GM10266 (cell line): ENCODE measurements around the gene ATAT1.

Experiments
- DNase-seq: peaks from one replicate; pipeline ENCODE4 v3.0.0; 2012; ENCODE audit errors: extremely low spot score
- TF ChIP-seq, protein P1 (sequence below): IDR thresholded peaks from 2 replicates; pipeline ENCODE4 v1.5.1; 2012; ENCODE audit warnings: mild to moderate bottlenecking, low read depth; ENCODE audit not compliant: control insufficient read depth, insufficient read depth; ENCODE audit errors: missing control alignments

The ATAT1 gene

DNA sequence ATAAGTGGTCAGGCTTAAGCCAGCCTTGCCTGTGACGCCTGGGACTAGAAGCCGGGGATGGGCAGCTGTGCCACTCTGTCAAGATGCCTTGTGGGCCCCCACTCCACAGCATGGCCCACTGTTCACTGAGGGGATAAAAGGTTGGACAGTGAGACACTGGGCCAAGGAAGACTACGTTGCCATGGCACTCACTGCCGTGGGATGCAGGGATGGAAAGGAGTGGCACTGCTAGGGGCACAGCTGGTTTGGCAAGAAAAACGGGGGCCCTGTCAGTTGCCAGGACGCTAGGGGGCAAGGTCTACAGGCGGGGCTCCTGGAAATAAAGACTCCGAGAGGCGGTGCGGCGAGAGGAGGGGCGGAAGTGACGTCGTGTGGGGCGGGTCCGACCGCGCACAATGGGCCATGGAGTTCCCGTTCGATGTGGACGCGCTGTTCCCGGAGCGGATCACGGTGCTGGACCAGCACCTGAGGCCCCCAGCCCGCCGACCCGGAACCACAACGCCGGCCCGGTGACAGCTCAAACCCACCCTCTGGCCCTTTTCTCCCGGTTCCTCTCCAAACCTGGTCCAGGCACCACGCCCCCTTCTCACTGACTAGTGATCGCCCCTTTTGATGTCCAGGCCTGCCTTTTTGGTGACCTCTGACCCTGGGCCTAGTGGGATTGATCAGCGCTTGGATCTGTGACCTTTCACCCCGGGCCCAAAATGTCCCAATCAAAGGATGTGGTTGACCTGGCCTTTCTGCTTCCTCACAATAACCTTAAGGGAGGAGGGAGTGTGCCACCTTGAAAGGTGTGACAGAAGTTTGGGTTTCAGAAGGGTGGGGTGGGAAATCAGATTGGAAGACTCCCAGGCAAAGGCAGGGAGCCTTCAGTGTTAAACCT is at the start of gene ATAT1:
Gene ATAT1, plus strand, starts transcription at position 391 of the 883 bp plus-strand sequence.
- peak; percentile 84 for DNase-seq
- TF ChIP-seq, protein P1, sequence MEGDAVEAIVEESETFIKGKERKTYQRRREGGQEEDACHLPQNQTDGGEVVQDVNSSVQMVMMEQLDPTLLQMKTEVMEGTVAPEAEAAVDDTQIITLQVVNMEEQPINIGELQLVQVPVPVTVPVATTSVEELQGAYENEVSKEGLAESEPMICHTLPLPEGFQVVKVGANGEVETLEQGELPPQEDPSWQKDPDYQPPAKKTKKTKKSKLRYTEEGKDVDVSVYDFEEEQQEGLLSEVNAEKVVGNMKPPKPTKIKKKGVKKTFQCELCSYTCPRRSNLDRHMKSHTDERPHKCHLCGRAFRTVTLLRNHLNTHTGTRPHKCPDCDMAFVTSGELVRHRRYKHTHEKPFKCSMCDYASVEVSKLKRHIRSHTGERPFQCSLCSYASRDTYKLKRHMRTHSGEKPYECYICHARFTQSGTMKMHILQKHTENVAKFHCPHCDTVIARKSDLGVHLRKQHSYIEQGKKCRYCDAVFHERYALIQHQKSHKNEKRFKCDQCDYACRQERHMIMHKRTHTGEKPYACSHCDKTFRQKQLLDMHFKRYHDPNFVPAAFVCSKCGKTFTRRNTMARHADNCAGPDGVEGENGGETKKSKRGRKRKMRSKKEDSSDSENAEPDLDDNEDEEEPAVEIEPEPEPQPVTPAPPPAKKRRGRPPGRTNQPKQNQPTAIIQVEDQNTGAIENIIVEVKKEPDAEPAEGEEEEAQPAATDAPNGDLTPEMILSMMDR = peak; percentile 32

DNA sequence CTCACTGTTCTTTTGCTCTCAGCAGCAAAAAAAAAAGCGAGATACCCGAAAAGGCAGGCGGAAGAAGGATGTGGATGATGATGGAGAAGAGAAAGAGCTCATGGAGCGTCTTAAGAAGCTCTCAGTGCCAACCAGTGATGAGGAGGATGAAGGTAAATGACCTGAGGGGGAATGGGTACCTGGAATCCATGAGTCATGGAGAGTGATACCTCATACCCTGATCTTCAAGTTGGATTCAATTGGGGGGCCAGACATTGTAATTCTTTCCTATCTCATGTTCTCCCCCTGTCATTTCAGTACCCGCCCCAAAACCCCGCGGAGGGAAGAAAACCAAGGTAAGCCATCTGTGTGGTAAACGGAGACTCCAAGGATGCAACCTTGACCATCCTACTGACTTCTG is 48.6 kb upstream of the ATAT1 start:
- TF ChIP-seq, protein P1 = no peak
- DNase-seq = no peak

GRCh38 chr6:30583921-30584320 is 42.8 kb upstream of the ATAT1 start:
- TF ChIP-seq, protein P1 = no peak
- DNase-seq = no peak

- TF ChIP-seq, protein P1 = no peak
- DNase-seq = no peak
These were observed 36.8 kb upstream of the ATAT1 start for GRCh38 chr6:30589754-30590358.

DNA sequence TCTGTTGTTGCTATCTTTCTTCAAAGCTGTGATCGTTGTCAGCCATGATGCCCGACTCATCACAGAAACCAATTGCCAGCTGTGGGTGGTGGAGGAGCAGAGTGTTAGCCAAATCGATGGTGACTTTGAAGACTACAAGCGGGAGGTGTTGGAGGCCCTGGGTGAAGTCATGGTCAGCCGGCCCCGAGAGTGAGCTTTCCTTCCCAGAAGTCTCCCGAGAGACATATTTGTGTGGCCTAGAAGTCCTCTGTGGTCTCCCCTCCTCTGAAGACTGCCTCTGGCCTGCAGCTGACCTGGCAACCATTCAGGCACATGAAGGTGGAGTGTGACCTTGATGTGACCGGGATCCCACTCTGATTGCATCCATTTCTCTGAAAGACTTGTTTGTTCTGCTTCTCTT is 36.2 kb upstream of the ATAT1 start:
- TF ChIP-seq, protein P1 = no peak
- DNase-seq = no peak

DNA sequence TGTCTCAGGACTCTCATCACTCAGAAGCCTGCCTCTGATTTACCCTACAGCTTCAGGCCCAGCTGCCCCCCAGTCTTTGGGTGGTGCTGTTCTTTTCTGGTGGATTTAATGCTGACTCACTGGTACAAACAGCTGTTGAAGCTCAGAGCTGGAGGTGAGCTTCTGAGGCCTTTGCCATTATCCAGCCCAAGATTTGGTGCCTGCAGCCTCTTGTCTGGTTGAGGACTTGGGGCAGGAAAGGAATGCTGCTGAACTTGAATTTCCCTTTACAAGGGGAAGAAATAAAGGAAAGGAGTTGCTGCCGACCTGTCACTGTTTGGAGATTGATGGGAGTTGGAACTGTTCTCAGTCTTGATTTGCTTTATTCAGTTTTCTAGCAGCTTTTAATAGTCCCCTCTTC is 35.7 kb upstream of the ATAT1 start:
- DNase-seq = no peak
- TF ChIP-seq, protein P1 = no peak

DNA sequence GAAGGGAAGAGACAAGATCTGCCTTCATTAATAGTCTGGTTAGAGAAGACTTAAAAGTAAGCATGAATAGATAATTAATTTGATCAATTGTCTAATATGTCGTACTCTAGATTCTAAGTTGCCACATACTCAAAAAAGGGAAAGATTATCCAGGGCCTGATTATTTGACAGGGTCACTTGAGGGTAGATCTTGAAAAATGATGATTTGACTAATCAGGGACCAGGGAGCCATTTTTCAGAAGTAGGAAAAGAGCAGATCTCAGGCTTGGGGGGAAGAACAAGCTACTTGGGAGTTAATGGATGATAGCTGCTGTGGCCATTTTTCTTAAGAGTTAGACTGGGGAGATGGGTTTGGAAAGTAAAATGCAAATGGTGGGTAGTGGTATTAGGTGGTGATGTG is 34.4 kb upstream of the ATAT1 start:
- DNase-seq = no peak
- TF ChIP-seq, protein P1 = no peak
